ENCODE data around the gene RHBDD1.
A peak's percentile ranks its signal among the peaks of the same experiment; 100 is the strongest.

Gene RHBDD1

GRCh38 chr2:226799976-226800940 is 35.6 kb upstream of the RHBDD1 start:
- H3K4me3 ChIP-seq (ENCODE audit: low read depth, low read length): peak overlapping the region; percentile 58
- TF ChIP-seq CTCF (IDR thresholded peaks at IDR 0.05; ENCODE audit: borderline replicate concordance, insufficient read depth, low read depth, low read length): no peak

GRCh38 chr2:226800941-226801784 is 34.7 kb upstream of the RHBDD1 start:
- peak overlapping the region; percentile 36 for H3K4me3 ChIP-seq (ENCODE audit: low read depth, low read length)

GRCh38 chr2:226802573-226802972 is 33.3 kb upstream of the RHBDD1 start:
- TF ChIP-seq CTCF (IDR thresholded peaks at IDR 0.05; ENCODE audit: borderline replicate concordance, insufficient read depth, low read depth, low read length): peak; percentile 50; the same call in 1 of the 2 replicates
- H3K4me3 ChIP-seq (ENCODE audit: low read depth, low read length): no peak overlapping the region

More at GRCh38 chr2:226800941-226801784, 34.7 kb upstream of the RHBDD1 start:
- no peak for TF ChIP-seq CTCF (IDR thresholded peaks at IDR 0.05; ENCODE audit: borderline replicate concordance, insufficient read depth, low read depth, low read length)

GRCh38 chr2:226803410-226803809 is 32.4 kb upstream of the RHBDD1 start:
- TF ChIP-seq CTCF (IDR thresholded peaks at IDR 0.05; ENCODE audit: borderline replicate concordance, insufficient read depth, low read depth, low read length): no peak
- no peak overlapping the region for H3K4me3 ChIP-seq (ENCODE audit: low read depth, low read length)

- peak; percentile 66 for TF ChIP-seq CTCF (IDR thresholded peaks at IDR 0.05; ENCODE audit: borderline replicate concordance, insufficient read depth, low read depth, low read length)
- no peak overlapping the region for H3K4me3 ChIP-seq (ENCODE audit: low read depth, low read length)
Measured at GRCh38 chr2:226813148-226813701, 22.6 kb upstream of the RHBDD1 start.

GRCh38 chr2:226818930-226819329 is 16.9 kb upstream of the RHBDD1 start:
- no peak overlapping the region for H3K4me3 ChIP-seq (ENCODE audit: low read depth, low read length)
- no peak for TF ChIP-seq CTCF (IDR thresholded peaks at IDR 0.05; ENCODE audit: borderline replicate concordance, insufficient read depth, low read depth, low read length)

All from GM12875 (cell line).